Osteoblast (primary cell): Measurements from ENCODE around the gene MICB. TPM values are rescaled to one million over a fixed set of nuclear protein-coding genes. Genes with fewer than 3 reads are reported as not detected.

Experiments
- DNase-seq: peaks from one replicate; pipeline ENCODE4 v3.0.0; 2011; ENCODE audit warnings: low spot score, mixed read lengths; ENCODE audit not compliant: insufficient read length; ENCODE audit errors: missing footprints
- H2AFZ ChIP-seq: 2 replicates; pipeline ENCODE4 v1.6.0; 2011; ENCODE audit warnings: mild to moderate bottlenecking, low read length
- H3K27ac ChIP-seq: 2 replicates; pipeline ENCODE4 v1.5.1; 2011; ENCODE audit warnings: mild to moderate bottlenecking, low read depth, low read length, moderate library complexity
- H3K27me3 ChIP-seq: 2 replicates; pipeline ENCODE4 v1.6.0; 2012; ENCODE audit warnings: mild to moderate bottlenecking, control low read depth, inconsistent platforms, low read length, moderate library complexity; ENCODE audit not compliant: insufficient read depth
- H3K36me3 ChIP-seq: 2 replicates; pipeline ENCODE4 v1.5.1; 2011; ENCODE audit warnings: mild to moderate bottlenecking, low read length, control low read depth, moderate library complexity; ENCODE audit not compliant: insufficient read depth
- H3K4me1 ChIP-seq: 2 replicates; pipeline ENCODE4 v1.5.1; 2011; ENCODE audit warnings: mild to moderate bottlenecking, low read length, control low read depth, moderate library complexity; ENCODE audit not compliant: insufficient read depth
- H3K4me2 ChIP-seq: 2 replicates; pipeline ENCODE4 v1.6.0; 2011; ENCODE audit warnings: mild to moderate bottlenecking, low read length; ENCODE audit not compliant: insufficient read depth
- H3K4me3 ChIP-seq: fragments of 200-600 bp; sonication (generic); 3 replicates; pipeline ENCODE4 v1.5.1; 2012; ENCODE audit warnings: mild to moderate bottlenecking, low read length, inconsistent platforms; ENCODE audit not compliant: insufficient read depth
- H3K79me2 ChIP-seq: 2 replicates; pipeline ENCODE4 v1.6.0; 2012; ENCODE audit warnings: mild to moderate bottlenecking, low read length, control low read depth, inconsistent platforms; ENCODE audit not compliant: insufficient read depth
- H3K9me3 ChIP-seq: 2 replicates; pipeline ENCODE4 v1.5.1; 2011; ENCODE audit warnings: low read depth, low read length, control low read depth
- H4K20me1 ChIP-seq: 2 replicates; pipeline ENCODE4 v1.6.0; 2012; ENCODE audit warnings: mild to moderate bottlenecking, low read length, control low read depth; ENCODE audit not compliant: insufficient read depth
- total RNA-seq: library from RNA; depleted of rRNA; stranded (reverse); fragments of >200 nt; gene quantifications from 2 replicates; pipeline ENCODE4 v1.2.3, GENCODE V29; 2012
- TF ChIP-seq, protein P1 (sequence below): IDR thresholded peaks from 2 replicates; pipeline ENCODE4 v1.5.1; 2011; ENCODE audit warnings: mild to moderate bottlenecking, low read depth, low read length, moderate library complexity; ENCODE audit errors: extremely low read depth

Gene MICB
- total RNA-seq, 1 donor, result 14.1 TPM

DNA sequence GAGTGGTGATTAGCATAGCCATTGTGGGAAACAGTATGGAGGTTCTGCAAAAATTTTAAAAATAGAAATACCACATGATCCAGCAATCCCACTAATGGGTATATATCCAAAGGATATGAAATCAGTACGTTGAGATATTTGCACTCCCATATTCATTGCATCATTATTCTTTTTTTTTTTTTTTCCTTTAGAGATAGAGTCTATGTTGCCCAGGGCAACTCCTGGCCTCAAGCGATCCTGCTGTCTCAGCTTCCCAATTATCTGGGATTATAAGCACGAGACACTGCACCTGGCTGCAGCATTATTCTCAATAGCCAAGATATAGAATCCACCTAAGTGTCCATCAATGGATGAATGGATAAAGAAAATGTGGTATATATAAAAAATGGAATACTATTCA lies 23.9 kb downstream of the MICB start:
- Histone ChIP-seq H3K4me2 (no peak overlapping the region), H3K27me3 (peaks cover 2% of the 10 kb centered on the region), H3K9me3 (no peaks in the 10 kb centered on the region), H4K20me1 (no peaks in the 10 kb centered on the region), H3K4me1 (peaks cover 11% of the 10 kb centered on the region), H3K27ac (no peak overlapping the region), H2AFZ (no peak overlapping the region), H3K36me3 (no peaks in the 10 kb centered on the region), H3K79me2 (no peaks in the 10 kb centered on the region), H3K4me3 (no peak overlapping the region)
- TF ChIP-seq, protein P1, sequence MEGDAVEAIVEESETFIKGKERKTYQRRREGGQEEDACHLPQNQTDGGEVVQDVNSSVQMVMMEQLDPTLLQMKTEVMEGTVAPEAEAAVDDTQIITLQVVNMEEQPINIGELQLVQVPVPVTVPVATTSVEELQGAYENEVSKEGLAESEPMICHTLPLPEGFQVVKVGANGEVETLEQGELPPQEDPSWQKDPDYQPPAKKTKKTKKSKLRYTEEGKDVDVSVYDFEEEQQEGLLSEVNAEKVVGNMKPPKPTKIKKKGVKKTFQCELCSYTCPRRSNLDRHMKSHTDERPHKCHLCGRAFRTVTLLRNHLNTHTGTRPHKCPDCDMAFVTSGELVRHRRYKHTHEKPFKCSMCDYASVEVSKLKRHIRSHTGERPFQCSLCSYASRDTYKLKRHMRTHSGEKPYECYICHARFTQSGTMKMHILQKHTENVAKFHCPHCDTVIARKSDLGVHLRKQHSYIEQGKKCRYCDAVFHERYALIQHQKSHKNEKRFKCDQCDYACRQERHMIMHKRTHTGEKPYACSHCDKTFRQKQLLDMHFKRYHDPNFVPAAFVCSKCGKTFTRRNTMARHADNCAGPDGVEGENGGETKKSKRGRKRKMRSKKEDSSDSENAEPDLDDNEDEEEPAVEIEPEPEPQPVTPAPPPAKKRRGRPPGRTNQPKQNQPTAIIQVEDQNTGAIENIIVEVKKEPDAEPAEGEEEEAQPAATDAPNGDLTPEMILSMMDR, result no peak
- no peak for DNase-seq

DNA sequence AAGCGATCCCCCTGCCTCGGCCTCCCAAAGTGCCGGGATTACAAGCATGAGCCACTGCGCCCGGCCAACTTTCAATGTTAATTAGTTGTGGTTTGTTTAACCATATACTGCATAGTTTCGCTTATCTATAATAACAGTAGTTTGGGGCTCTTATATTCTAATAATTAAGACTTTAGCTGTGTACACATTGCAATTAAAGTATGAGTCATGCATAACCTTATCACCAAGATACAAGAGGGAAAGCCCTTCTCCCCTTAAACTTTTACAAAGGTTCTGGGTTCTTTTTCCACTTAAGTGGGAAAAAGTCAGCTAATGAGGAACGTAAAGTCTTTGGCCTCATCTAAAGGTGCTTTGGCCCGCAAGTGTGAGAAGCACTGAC lies 27.6 kb downstream of the MICB start:
- Histone ChIP-seq H3K36me3 (peaks cover 2% of the 10 kb centered on the region), H3K27me3 (peaks cover 2% of the 10 kb centered on the region), H2AFZ (peak overlapping the region; percentile 35), H3K4me1 (peaks cover 17% of the 10 kb centered on the region), H4K20me1 (peaks cover 11% of the 10 kb centered on the region), H3K79me2 (no peaks in the 10 kb centered on the region), H3K4me3 (no peak overlapping the region), H3K4me2 (no peak overlapping the region), H3K9me3 (no peaks in the 10 kb centered on the region), H3K27ac (peak overlapping the region; percentile 52)
- no peak for DNase-seq
- TF ChIP-seq, protein P1, result no peak

DNA sequence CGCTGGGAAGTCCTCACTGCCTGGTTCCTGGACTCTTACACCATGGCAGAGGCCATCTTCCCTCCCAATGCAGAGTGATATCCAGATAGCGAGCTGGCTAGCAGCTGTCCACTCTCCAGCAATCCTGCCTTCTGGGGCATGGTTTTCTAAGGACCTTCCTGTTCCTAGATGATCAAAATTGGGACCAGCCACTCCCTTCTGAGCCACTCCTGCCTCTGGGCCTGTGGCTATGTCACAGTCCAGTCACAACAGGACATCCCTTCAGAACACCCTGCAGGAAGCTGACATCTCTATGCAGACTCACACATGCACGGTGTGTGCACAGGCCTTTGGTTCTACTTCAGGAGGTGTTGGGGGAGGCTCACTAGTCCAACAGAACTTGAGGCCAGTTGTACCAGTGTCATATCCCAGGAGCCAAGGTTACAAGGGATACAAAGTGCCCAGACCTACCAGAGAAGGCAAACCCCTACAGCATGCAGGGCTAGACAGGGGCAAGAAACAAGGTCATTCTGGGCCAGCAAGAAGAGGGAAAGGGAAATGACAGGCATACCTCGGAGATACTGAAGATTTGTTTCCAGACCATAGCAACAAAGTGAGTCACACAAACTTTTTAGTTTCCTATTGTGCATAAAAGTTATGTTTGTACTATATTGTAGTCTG lies 28.1 kb downstream of the MICB start:
- H3K27ac ChIP-seq, result peak overlapping the region; percentile 52
- peak overlapping the region; percentile 25 for H3K4me3 ChIP-seq
- peak overlapping the region; percentile 39 for H3K4me2 ChIP-seq
- peaks cover 7% of the 10 kb centered on the region for H3K36me3 ChIP-seq
- peak overlapping the region; percentile 35 for H2AFZ ChIP-seq
- TF ChIP-seq, protein P1, result no peak
- no peak for DNase-seq
- peaks cover 2% of the 10 kb centered on the region for H3K27me3 ChIP-seq
- H3K4me1 ChIP-seq, result peaks cover 17% of the 10 kb centered on the region
- H4K20me1 ChIP-seq, result peaks cover 16% of the 10 kb centered on the region
- H3K9me3 ChIP-seq, result no peaks in the 10 kb centered on the region
- H3K79me2 ChIP-seq, result no peaks in the 10 kb centered on the region

DNA sequence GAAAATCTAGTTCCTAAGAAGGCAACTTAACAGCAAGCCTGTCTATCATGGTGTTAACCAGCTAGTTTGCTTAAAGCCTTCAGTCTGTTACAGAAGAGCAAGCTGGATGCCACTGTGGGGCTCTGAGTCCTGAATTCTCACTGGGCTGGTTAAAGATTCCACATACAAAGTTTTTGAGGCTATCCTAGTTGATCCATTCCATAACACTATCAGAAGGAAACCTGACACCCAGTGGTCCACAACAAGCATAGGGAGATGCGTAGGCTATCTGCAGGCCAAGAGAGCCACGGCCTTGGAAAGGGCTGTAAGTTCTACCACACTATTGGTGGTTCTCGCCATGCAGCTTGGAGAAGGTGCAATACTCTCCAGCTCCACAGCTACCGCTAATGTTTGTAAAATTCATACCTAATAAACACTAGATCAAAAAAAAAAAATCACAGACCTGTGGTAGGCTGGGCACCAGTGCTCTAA lies 30.4 kb downstream of the MICB start:
- H3K27me3 ChIP-seq, result no peaks in the 10 kb centered on the region
- H3K27ac ChIP-seq, result no peak overlapping the region
- peaks cover 29% of the 10 kb centered on the region for H3K36me3 ChIP-seq
- peaks cover 17% of the 10 kb centered on the region for H3K4me1 ChIP-seq
- no peak overlapping the region for H2AFZ ChIP-seq
- no peak overlapping the region for H3K4me2 ChIP-seq
- peaks cover 2% of the 10 kb centered on the region for H3K79me2 ChIP-seq
- no peak for DNase-seq
- H3K4me3 ChIP-seq, result no peak overlapping the region
- no peaks in the 10 kb centered on the region for H3K9me3 ChIP-seq
- H4K20me1 ChIP-seq, result peaks cover 34% of the 10 kb centered on the region
- TF ChIP-seq, protein P1, result no peak
